WTC11 (cell line): ENCODE results near the gene GABRG3. TPM values are rescaled to one million over a fixed set of nuclear protein-coding genes. Genes with fewer than 3 reads are reported as not detected.

Source experiments
- ATAC-seq: fragments of 200-7000 bp; cut with Tn5 transposase; 2 replicates; pipeline ENCODE4 v1.10.0; 2021; ENCODE audit warnings: mild to moderate bottlenecking, moderate library complexity
- CTCF ChIA-PET: fragments of 300-600 bp; sonication (Branson Sonifier 250); formaldehyde crosslinking; loops from one replicate; lab custom pipeline; 2021; ENCODE audit warnings: antibody characterized with exemption; lab: Charles Lee
- POLR2A ChIA-PET: fragments of 350-600 bp; sonication (Branson Sonifier 250); formaldehyde crosslinking; loops from one replicate; lab custom pipeline; 2021; ENCODE audit warnings: antibody characterized with exemption; lab: Charles Lee
- DNase-seq: peaks from one replicate; pipeline ENCODE4 v3.0.0; 2021; ENCODE audit warnings: low spot score
- H3K27ac Mint-ChIP-seq: 2 replicates; pipeline ENCODE4 v1.8.0; 2021; ENCODE audit warnings: mixed read lengths
- H3K27me3 Mint-ChIP-seq: 2 replicates; pipeline ENCODE4 v1.8.0; 2021; ENCODE audit warnings: low read depth, mild to moderate bottlenecking, moderate library complexity, mixed read lengths
- H3K36me3 Mint-ChIP-seq: 2 replicates; pipeline ENCODE4 v1.8.0; 2021; ENCODE audit warnings: mixed read lengths
- H3K4me1 Mint-ChIP-seq: 2 replicates; pipeline ENCODE4 v1.8.0; 2022; ENCODE audit warnings: mixed read lengths
- H3K4me3 Mint-ChIP-seq: 2 replicates; pipeline ENCODE4 v1.8.0; 2021; ENCODE audit warnings: mild to moderate bottlenecking, moderate library complexity, mixed read lengths
- H3K9me3 Mint-ChIP-seq: 2 replicates; pipeline ENCODE4 v1.8.0; 2021; ENCODE audit warnings: mixed read lengths
- CDX4 ChIP-seq: fragments of 250-450 bp; sonication (Bioruptor Pico); IDR thresholded peaks from 2 replicates; pipeline ENCODE4 v1.9.0; 2021; ENCODE audit warnings: moderate library complexity, mild to moderate bottlenecking, inconsistent platforms, borderline replicate concordance
- CREM ChIP-seq: sonication (generic); formaldehyde crosslinking; IDR thresholded peaks from 2 replicates; pipeline ENCODE4 v1.8.1; 2022; ENCODE audit warnings: mild to moderate bottlenecking, missing genetic modification reagents, moderate library complexity
- CTCF ChIP-seq: fragments of 200-600 bp; IDR thresholded peaks from 2 replicates; pipeline ENCODE4 v1.8.0; 2022; ENCODE audit warnings: antibody characterized with exemption
- ESRRA ChIP-seq: sonication (generic); formaldehyde crosslinking; IDR thresholded peaks from 2 replicates; pipeline ENCODE4 v1.8.1; 2022; ENCODE audit warnings: mild to moderate bottlenecking, missing genetic modification reagents, borderline replicate concordance
- FOXJ3 ChIP-seq: sonication (generic); formaldehyde crosslinking; IDR thresholded peaks from 2 replicates; pipeline ENCODE4 v1.9.0; 2021; ENCODE audit warnings: missing genetic modification reagents, mild to moderate bottlenecking, borderline replicate concordance
- FOXP1 ChIP-seq: sonication (generic); formaldehyde crosslinking; IDR thresholded peaks from 2 replicates; pipeline ENCODE4 v1.8.0; 2022; ENCODE audit warnings: missing genetic modification reagents, mild to moderate bottlenecking, moderate library complexity, borderline replicate concordance
- FOXP4 ChIP-seq: sonication (generic); formaldehyde crosslinking; IDR thresholded peaks from 2 replicates; pipeline ENCODE4 v1.8.0; 2022; ENCODE audit warnings: mild to moderate bottlenecking, missing genetic modification reagents
- GRHL2 ChIP-seq: fragments of 250-450 bp; sonication (Bioruptor Pico); IDR thresholded peaks from 2 replicates; pipeline ENCODE4 v1.8.0; 2022; ENCODE audit warnings: mild to moderate bottlenecking, moderate library complexity; ENCODE audit not compliant: insufficient replicate concordance, severe bottlenecking
- GTF2I ChIP-seq: fragments of 250-450 bp; sonication (Bioruptor Pico); conservative IDR thresholded peaks from 2 replicates; pipeline ENCODE4 v1.4.0; 2021; ENCODE audit warnings: mild to moderate bottlenecking
- KAT7 ChIP-seq: sonication (generic); formaldehyde crosslinking; IDR thresholded peaks from 2 replicates; pipeline ENCODE4 v1.8.1; 2023; ENCODE audit warnings: missing genetic modification reagents, mild to moderate bottlenecking, borderline replicate concordance
- MLX ChIP-seq: sonication (generic); formaldehyde crosslinking; IDR thresholded peaks from 2 replicates; pipeline ENCODE4 v1.8.1; 2023; ENCODE audit warnings: mild to moderate bottlenecking, missing genetic modification reagents, moderate library complexity
- NFE2L1 ChIP-seq: sonication (generic); formaldehyde crosslinking; IDR thresholded peaks from 2 replicates; pipeline ENCODE4 v1.8.1; 2023; ENCODE audit warnings: missing genetic modification reagents
- NR2C2 ChIP-seq: sonication (generic); formaldehyde crosslinking; IDR thresholded peaks from 2 replicates; pipeline ENCODE4 v1.8.0; 2022; ENCODE audit warnings: mild to moderate bottlenecking, missing genetic modification reagents
- PREB ChIP-seq: sonication (generic); formaldehyde crosslinking; IDR thresholded peaks from 2 replicates; pipeline ENCODE4 v1.8.1; 2022; ENCODE audit warnings: mild to moderate bottlenecking, missing genetic modification reagents, moderate library complexity, borderline replicate concordance
- RORB ChIP-seq: fragments of 250-450 bp; sonication (Bioruptor Pico); IDR thresholded peaks from 2 replicates; pipeline ENCODE4 v1.9.0; 2021; ENCODE audit warnings: mild to moderate bottlenecking
- SOX15 ChIP-seq: fragments of 250-450 bp; sonication (Bioruptor Pico); IDR thresholded peaks from 2 replicates; pipeline ENCODE4 v1.9.0; 2021; ENCODE audit warnings: mild to moderate bottlenecking
- SP1 ChIP-seq: sonication (generic); formaldehyde crosslinking; conservative IDR thresholded peaks from 2 replicates; pipeline ENCODE4 v1.8.1; 2022; ENCODE audit warnings: missing genetic modification reagents
- TEAD4 ChIP-seq: sonication (generic); formaldehyde crosslinking; IDR thresholded peaks from 2 replicates; pipeline ENCODE4 v1.8.0; 2022; ENCODE audit warnings: mild to moderate bottlenecking, missing genetic modification reagents
- TP53 ChIP-seq: sonication (generic); formaldehyde crosslinking; IDR thresholded peaks from 2 replicates; pipeline ENCODE4 v1.8.1; 2023; ENCODE audit warnings: mild to moderate bottlenecking, missing genetic modification reagents
- ZBTB21 ChIP-seq: sonication (generic); formaldehyde crosslinking; IDR thresholded peaks from 2 replicates; pipeline ENCODE4 v1.8.1; 2023; ENCODE audit warnings: mild to moderate bottlenecking, missing genetic modification reagents, borderline replicate concordance
- ZNF219 ChIP-seq: sonication (generic); formaldehyde crosslinking; IDR thresholded peaks from 2 replicates; pipeline ENCODE4 v1.8.0; 2023; ENCODE audit warnings: missing genetic modification reagents, mild to moderate bottlenecking, borderline replicate concordance
- ZNF396 ChIP-seq: fragments of 250-450 bp; sonication (Bioruptor Pico); IDR thresholded peaks from 2 replicates; pipeline ENCODE4 v1.8.0; 2021; ENCODE audit warnings: mild to moderate bottlenecking, moderate library complexity, borderline replicate concordance
- ZNF416 ChIP-seq: fragments of 250-450 bp; sonication (Bioruptor Pico); IDR thresholded peaks from 2 replicates; pipeline ENCODE4 v1.9.0; 2021; ENCODE audit warnings: mild to moderate bottlenecking, inconsistent platforms
- ZNF512 ChIP-seq: sonication (generic); formaldehyde crosslinking; IDR thresholded peaks from 2 replicates; pipeline ENCODE4 v1.8.1; 2022; ENCODE audit warnings: missing genetic modification reagents, borderline replicate concordance
- ZSCAN18 ChIP-seq: fragments of 250-450 bp; sonication (Bioruptor Pico); IDR thresholded peaks from 2 replicates; pipeline ENCODE4 v2.1.2; 2022; ENCODE audit warnings: mild to moderate bottlenecking, moderate library complexity
- total RNA-seq: library from RNA; stranded (reverse); gene quantifications from 3 replicates; pipeline ENCODE4 v1.2.3, GENCODE V29; 2021

The GABRG3 gene
- total RNA-seq, 1 experiment from 2014 or later, result 0.72 TPM

GRCh38 chr15:27039152-27039551 is 68.2 kb downstream of the GABRG3 start (continued):
- TF ChIP-seq PREB (CRISPR knock-in tag) (no peak), TEAD4 (CRISPR knock-in tag) (no peak), NFE2L1 (CRISPR knock-in tag) (no peak), MLX (no peak), ZNF219 (no peak), SOX15 (CRISPR knock-in tag) (no peak)

- Mint-ChIP-seq H3K36me3 (no peaks in the 10 kb centered on the region), H3K4me1 (no peaks in the 10 kb centered on the region), H3K27me3 (no peaks in the 10 kb centered on the region), H3K9me3 (peaks cover 7% of the 10 kb centered on the region; the same call in 1 of the 2 replicates), H3K4me3 (no peak overlapping the region), H3K27ac (no peak overlapping the region)
- CTCF ChIA-PET, result interaction anchor here (0.8 to 1.3 kb wide), 3 partner anchors 17 to 151 kb away, joined by 3 to 4 read pairs (median 3); no protein-coding TSS in a partner anchor
- no peak for DNase-seq
- no peak for TF ChIP-seq RORB (CRISPR knock-in tag)
- TF ChIP-seq CTCF, result no peak
- no peak for TF ChIP-seq NR2C2 (CRISPR knock-in tag)
- no peak for TF ChIP-seq CREM (CRISPR knock-in tag)
- TF ChIP-seq ZNF416, result no peak
- POLR2A ChIA-PET, result no interaction called here
- ATAC-seq, result no peak
These were observed 71.2 kb downstream of the GABRG3 start for GRCh38 chr15:27042230-27042629.

- DNase-seq (no peak), ATAC-seq (no peak)
- no peak overlapping the region for H3K4me3 Mint-ChIP-seq
- no peak for TF ChIP-seq GTF2I (CRISPR knock-in tag)
- TF ChIP-seq ZSCAN18, result no peak
- TF ChIP-seq NFE2L1 (CRISPR knock-in tag), result no peak
- TF ChIP-seq ZNF396 (CRISPR knock-in tag), result no peak
- TF ChIP-seq SP1 (CRISPR knock-in tag), result no peak
- TF ChIP-seq TP53 (CRISPR knock-in tag), result no peak
- TF ChIP-seq ESRRA (CRISPR knock-in tag), result no peak
- no peak for TF ChIP-seq KAT7 (CRISPR knock-in tag)
- TF ChIP-seq ZNF512 (CRISPR knock-in tag), result no peak
- TF ChIP-seq CDX4, result no peak
- TF ChIP-seq FOXP1 (CRISPR knock-in tag), result no peak
- no peak for TF ChIP-seq GRHL2 (CRISPR knock-in tag)
- no peak for TF ChIP-seq FOXJ3 (CRISPR knock-in tag)
- no peak for TF ChIP-seq FOXP4
- no peak for TF ChIP-seq ZBTB21 (CRISPR knock-in tag)
These were observed 71.7 kb downstream of the GABRG3 start for GRCh38 chr15:27042646-27043045.

More at GRCh38 chr15:27042646-27043045, 71.7 kb downstream of the GABRG3 start:
- ChIA-PET CTCF (interaction anchor here (0.8 to 5.8 kb wide), 2 partner anchors 16 to 17 kb away, joined by 3 to 22 read pairs; no protein-coding TSS in a partner anchor), POLR2A (no interaction called here)
- no peaks in the 10 kb centered on the region for H3K36me3 Mint-ChIP-seq
- H3K9me3 Mint-ChIP-seq, result peaks cover 2% of the 10 kb centered on the region; the same call in 1 of the 2 replicates
- H3K27ac Mint-ChIP-seq, result no peak overlapping the region
- no peaks in the 10 kb centered on the region for H3K4me1 Mint-ChIP-seq
- no peaks in the 10 kb centered on the region for H3K27me3 Mint-ChIP-seq
